Neuronal stem cell (in vitro differentiated cells): ENCODE measurements around the gene CASP8.
A peak's percentile ranks its signal among the peaks of the same experiment; 100 is the strongest.

ENCODE experiments used
- DNase-seq: peaks from one replicate; pipeline ENCODE4 v3.0.0-alpha.2; 2013; ENCODE audit warnings: low spot score
- H2AFZ ChIP-seq: one replicate; pipeline ENCODE4 v1.6.1; 2013; ENCODE audit warnings: mild to moderate bottlenecking, low read length, inconsistent platforms
- H2AK5ac ChIP-seq: 2 replicates; pipeline ENCODE4 v1.6.1; 2013; ENCODE audit warnings: low read depth, mild to moderate bottlenecking, inconsistent platforms, low read length, moderate library complexity, mixed read lengths
- H2BK120ac ChIP-seq: 2 replicates; pipeline ENCODE4 v1.6.1; 2013; ENCODE audit warnings: low read depth, mild to moderate bottlenecking, inconsistent platforms, low read length, moderate library complexity, mixed read lengths
- H2BK12ac ChIP-seq: one replicate; pipeline ENCODE4 v1.6.1; 2013; ENCODE audit warnings: low read length, inconsistent platforms
- H2BK15ac ChIP-seq: 2 replicates; pipeline ENCODE4 v1.6.1; 2013; ENCODE audit warnings: mild to moderate bottlenecking, low read length, inconsistent platforms, mixed read lengths
- H2BK5ac ChIP-seq: one replicate; pipeline ENCODE4 v1.6.1; 2013; ENCODE audit warnings: inconsistent platforms, mild to moderate bottlenecking, low read length, moderate library complexity
- H3K14ac ChIP-seq: one replicate; pipeline ENCODE4 v1.6.1; 2013; ENCODE audit warnings: low read length, inconsistent platforms
- H3K18ac ChIP-seq: 2 replicates; pipeline ENCODE4 v1.6.1; 2013; ENCODE audit warnings: low read length, inconsistent platforms
- H3K23ac ChIP-seq: 2 replicates; pipeline ENCODE4 v1.6.1; 2013; ENCODE audit warnings: low read depth, mild to moderate bottlenecking, mixed read lengths, low read length, inconsistent platforms; ENCODE audit not compliant: poor library complexity
- H3K27ac ChIP-seq: replicated peaks from 3 replicates; pipeline ENCODE4 v1.5.1; 2013; ENCODE audit warnings: low read length, inconsistent platforms
- H3K27me3 ChIP-seq, 3 experiments: 2 replicates each; pipeline ENCODE4 v1.6.1; 2013; ENCODE audit warnings: low read length in 3 of 3, mild to moderate bottlenecking in 2 of 3, inconsistent platforms in 1 of 3, low read depth in 1 of 3, mixed read lengths in 1 of 3, moderate library complexity in 1 of 3; ENCODE audit not compliant: control insufficient read depth in 3 of 3, insufficient read depth in 3 of 3
- H3K36me3 ChIP-seq, 2 donors: replicated peaks in 1 of 2; 2 replicates each; pipeline ENCODE4 v1.6.1; 2013; ENCODE audit warnings: low read length in 2 of 2; ENCODE audit not compliant: control insufficient read depth in 2 of 2, insufficient read depth in 2 of 2
- H3K4ac ChIP-seq: 2 replicates; pipeline ENCODE4 v1.6.1; 2013; ENCODE audit warnings: inconsistent platforms, mild to moderate bottlenecking, low read length, moderate library complexity
- H3K4me1 ChIP-seq, 2 donors: 1 replicate in 1 of 2; 2 replicates in 1 of 2; pipeline ENCODE4 v1.6.1; 2013; ENCODE audit warnings: low read length in 2 of 2, low read depth in 1 of 2; ENCODE audit not compliant: control insufficient read depth in 2 of 2, insufficient read depth in 1 of 2
- H3K4me2 ChIP-seq: one replicate; pipeline ENCODE4 v1.6.1; 2013; ENCODE audit warnings: mild to moderate bottlenecking, low read length, inconsistent platforms; ENCODE audit not compliant: insufficient read depth, poor library complexity, severe bottlenecking
- H3K4me3 ChIP-seq, 2 donors: 2 replicates each; pipeline ENCODE4 v1.5.1; 2013; ENCODE audit warnings: low read length in 2 of 2, mild to moderate bottlenecking in 2 of 2, inconsistent platforms in 1 of 2, moderate library complexity in 1 of 2
- H3K79me1 ChIP-seq: one replicate; pipeline ENCODE4 v1.6.1; 2013; ENCODE audit warnings: low read depth, mild to moderate bottlenecking, inconsistent platforms, low read length, moderate library complexity
- H3K9ac ChIP-seq: one replicate; pipeline ENCODE4 v1.6.1; 2013; ENCODE audit warnings: mild to moderate bottlenecking, low read depth, low read length, inconsistent platforms; ENCODE audit not compliant: poor library complexity
- H3K9me3 ChIP-seq, 2 donors: replicated peaks in 1 of 2; 2 replicates each; pipeline versions ENCODE3 to v1.6.1; 2013; ENCODE audit warnings: low read length in 2 of 2, mild to moderate bottlenecking in 2 of 2, inconsistent platforms in 1 of 2, low read depth in 1 of 2, mixed read lengths in 1 of 2, moderate library complexity in 1 of 2; ENCODE audit not compliant: control insufficient read depth in 2 of 2, insufficient read depth in 1 of 2
- H4K8ac ChIP-seq: one replicate; pipeline ENCODE4 v1.6.1; 2013; ENCODE audit warnings: low read depth, mild to moderate bottlenecking, inconsistent platforms, low read length, moderate library complexity
- H4K91ac ChIP-seq: one replicate; pipeline ENCODE4 v1.6.1; 2013; ENCODE audit warnings: low read length, low read depth, mild to moderate bottlenecking, inconsistent platforms; ENCODE audit not compliant: poor library complexity
- WGBS, 2 donors: extraction: QIAGEN DNeasy Blood & Tissue Kit; methylation state at CpG; one replicate each; pipeline ENCODE4 v1.1.7; 2013; ENCODE audit warnings: missing lambda C conversion rate in 2 of 2, mixed read lengths in 1 of 2; ENCODE audit not compliant: insufficient read length in 2 of 2, insufficient replicate concordance in 1 of 2; ENCODE audit errors: extremely low coverage in 2 of 2; 5-methylcytosine and 5-hydroxymethylcytosine counted together

CASP8 gene

DNA sequence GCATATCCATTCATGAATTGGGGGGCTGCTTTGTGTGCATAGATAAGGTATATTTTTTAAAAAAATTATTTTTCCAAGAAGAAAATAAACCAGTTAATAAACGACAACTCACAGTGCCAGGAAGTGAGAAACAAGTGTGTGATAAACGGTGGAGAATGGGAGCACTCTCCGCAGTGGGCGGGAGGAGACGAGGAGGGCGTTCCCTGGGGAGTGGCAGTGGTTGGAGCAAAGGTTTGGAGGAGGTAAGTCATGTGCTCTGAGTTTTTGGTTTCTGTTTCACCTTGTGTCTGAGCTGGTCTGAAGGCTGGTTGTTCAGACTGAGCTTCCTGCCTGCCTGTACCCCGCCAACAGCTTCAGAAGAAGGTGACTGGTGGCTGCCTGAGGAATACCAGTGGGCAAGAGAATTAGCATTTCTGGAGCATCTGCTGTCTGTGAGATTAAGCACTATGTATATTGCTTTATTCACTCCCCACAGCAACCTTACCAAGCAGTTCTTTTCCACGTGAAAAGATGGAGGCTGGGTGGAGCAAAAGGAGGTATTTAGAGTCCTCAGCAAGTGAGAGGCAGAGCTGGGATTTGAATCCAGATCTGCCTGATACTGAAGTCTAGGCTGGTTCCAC is 27.0 kb upstream of the CASP8 start:
- no peak for DNase-seq

DNA sequence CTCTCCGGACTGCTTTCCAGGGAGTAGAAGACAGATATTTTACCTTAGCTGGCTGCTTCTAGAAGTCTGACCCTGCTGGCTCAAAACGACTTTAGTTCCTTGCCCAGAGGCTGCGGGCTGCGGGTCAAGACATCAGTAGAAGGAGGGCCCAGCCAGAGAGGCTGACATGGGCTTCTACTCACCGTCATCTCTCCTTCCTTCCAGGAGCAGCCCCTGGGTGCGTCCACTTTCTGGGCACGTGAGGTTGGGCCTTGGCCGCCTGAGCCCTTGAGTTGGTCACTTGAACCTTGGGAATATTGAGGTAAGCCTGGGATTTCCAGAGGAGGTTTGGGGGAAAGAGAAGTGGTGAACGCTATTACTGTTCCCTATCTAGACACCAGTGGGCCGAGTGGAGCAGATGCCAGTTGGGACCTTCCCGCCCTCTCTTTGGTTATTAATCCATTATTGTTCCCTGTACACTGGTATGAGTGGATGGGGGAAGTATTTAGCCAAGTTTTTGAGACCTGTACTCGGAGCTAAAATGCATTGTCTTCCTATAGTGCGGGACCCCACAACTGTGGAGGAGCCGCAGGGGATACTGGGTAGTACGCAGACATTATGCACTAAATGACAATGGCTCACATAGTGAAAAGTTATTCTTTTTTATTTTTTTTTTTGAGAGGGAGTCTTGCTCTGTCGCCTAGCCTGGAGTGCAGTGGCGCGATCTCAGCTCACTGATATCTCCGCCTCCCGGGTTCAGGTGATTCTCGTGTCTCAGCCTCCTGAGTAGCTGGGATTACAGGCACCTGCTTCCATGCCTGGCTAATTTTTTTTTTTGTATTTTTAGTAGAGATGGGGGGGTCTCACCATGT is 26.3 kb upstream of the CASP8 start:
- no CpG with 5 or more reads among the region's 21 CpGs for WGBS, 2 donors

More for the DNA sequence above, 27.0 kb upstream of the CASP8 start:
- WGBS, 2 donors, result no CpG with 5 or more reads among the region's 8 CpGs
- H3K14ac ChIP-seq, result no peak overlapping the region
- no peak overlapping the region for H2AK5ac ChIP-seq
- H4K91ac ChIP-seq, result no peak overlapping the region
- H2AFZ ChIP-seq, result peak overlapping the region; percentile 78
- H2BK5ac ChIP-seq, result no peak overlapping the region
- no peak overlapping the region for H4K8ac ChIP-seq
- peaks cover 0 to 2% of the 10 kb centered on the region in 2 donors for H3K9me3 ChIP-seq
- no peak overlapping the region for H3K23ac ChIP-seq
- no peaks in the 10 kb centered on the region for H3K79me1 ChIP-seq
- no peaks in the 10 kb centered on the region for H3K27me3 ChIP-seq
- no peak overlapping the region for H3K4me3 ChIP-seq
- no peak overlapping the region for H2BK12ac ChIP-seq
- H2BK120ac ChIP-seq, result no peak overlapping the region
- peak overlapping the region; percentile 12 for H3K18ac ChIP-seq
- H3K4me2 ChIP-seq, result no peak overlapping the region
- H3K9ac ChIP-seq, result no peak overlapping the region
- no peaks in the 10 kb centered on the region for H3K36me3 ChIP-seq
- H3K4ac ChIP-seq, result no peak overlapping the region
- no peak overlapping the region for H2BK15ac ChIP-seq
- H3K27ac ChIP-seq, result no peak overlapping the region
- no peaks in the 10 kb centered on the region for H3K4me1 ChIP-seq

DNA sequence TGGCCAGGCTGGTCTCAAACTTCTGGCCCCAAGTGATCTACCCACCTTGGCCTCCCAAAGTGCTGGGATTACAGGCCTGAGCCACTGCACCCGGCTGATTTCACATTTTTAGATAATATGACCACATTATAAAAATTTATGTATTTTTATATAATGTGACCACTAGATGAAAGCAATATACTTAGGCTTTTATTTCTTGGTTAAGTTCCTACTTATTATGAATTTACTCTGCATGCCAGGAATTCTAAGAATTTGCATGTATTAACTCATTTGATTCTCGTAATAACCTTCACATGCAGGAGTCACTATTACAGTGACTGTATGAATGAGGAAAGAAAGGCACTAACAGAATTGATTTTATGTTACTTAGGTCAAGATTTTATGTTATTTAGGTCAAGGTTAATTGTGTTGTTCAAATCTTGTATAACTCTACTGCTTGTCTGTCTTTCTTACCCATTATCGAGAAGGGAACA is 25.6 kb upstream of the CASP8 start:
- H2BK5ac ChIP-seq, result no peak overlapping the region
- no peak overlapping the region for H3K27ac ChIP-seq
- no peak overlapping the region for H3K18ac ChIP-seq
- peaks cover 1 to 2% of the 10 kb centered on the region in 2 donors for H3K9me3 ChIP-seq
- no peak overlapping the region for H2BK12ac ChIP-seq
- no peak overlapping the region for H2BK120ac ChIP-seq
- no peak overlapping the region for H4K91ac ChIP-seq
- no CpG with 5 or more reads among the region's 3 CpGs for WGBS, 2 donors
- H2AK5ac ChIP-seq, result no peak overlapping the region
- H3K36me3 ChIP-seq, result no peaks in the 10 kb centered on the region
- H2BK15ac ChIP-seq, result no peak overlapping the region
- no peaks in the 10 kb centered on the region for H3K27me3 ChIP-seq
- H4K8ac ChIP-seq, result no peak overlapping the region
- no peak for DNase-seq
- no peak overlapping the region for H2AFZ ChIP-seq
- H3K4me1 ChIP-seq, result no peaks in the 10 kb centered on the region
- no peak overlapping the region for H3K4me3 ChIP-seq
- no peak overlapping the region for H3K9ac ChIP-seq
- no peak overlapping the region for H3K4me2 ChIP-seq
- H3K23ac ChIP-seq, result no peak overlapping the region
- H3K79me1 ChIP-seq, result no peaks in the 10 kb centered on the region
- no peak overlapping the region for H3K4ac ChIP-seq
- no peak overlapping the region for H3K14ac ChIP-seq

More for the DNA sequence above, 26.3 kb upstream of the CASP8 start:
- no peaks in the 10 kb centered on the region for H3K79me1 ChIP-seq
- H3K27ac ChIP-seq, result no peak overlapping the region
- H4K91ac ChIP-seq, result no peak overlapping the region
- H3K4me2 ChIP-seq, result no peak overlapping the region
- no peak overlapping the region for H2BK120ac ChIP-seq
- no peaks in the 10 kb centered on the region for H3K36me3 ChIP-seq
- no peak overlapping the region for H3K23ac ChIP-seq
- H3K9ac ChIP-seq, result no peak overlapping the region
- H3K14ac ChIP-seq, result no peak overlapping the region
- H3K4ac ChIP-seq, result no peak overlapping the region
- no peak overlapping the region for H2BK12ac ChIP-seq
- H2BK15ac ChIP-seq, result no peak overlapping the region
- no peak overlapping the region for H2AK5ac ChIP-seq
- DNase-seq, result no peak
- H3K27me3 ChIP-seq, result no peaks in the 10 kb centered on the region
- no peak overlapping the region for H3K4me3 ChIP-seq
- no peaks in the 10 kb centered on the region for H3K4me1 ChIP-seq
- H2BK5ac ChIP-seq, result no peak overlapping the region
- peaks cover 0 to 2% of the 10 kb centered on the region in 2 donors for H3K9me3 ChIP-seq
- peak overlapping the region; percentile 78 for H2AFZ ChIP-seq
- H3K18ac ChIP-seq, result no peak overlapping the region
- no peak overlapping the region for H4K8ac ChIP-seq
